Smooth muscle cell (in vitro differentiated cells): Measurements from ENCODE around the gene ZNF692. TPM values are rescaled to one million over a fixed set of nuclear protein-coding genes. Genes with fewer than 3 reads are reported as not detected.

Experiments used
- DNase-seq: peaks from one replicate; lab custom pipeline; 2025; ENCODE audit not compliant: unreplicated experiment; lab: John Stamatoyannopoulos, UW
- H2AFZ ChIP-seq: fragments of 200-600 bp; sonication (generic); 2 replicates; pipeline ENCODE4 v1.6.0; 2016; ENCODE audit warnings: antibody characterized with exemption, low read depth, mild to moderate bottlenecking
- H3F3A ChIP-seq: fragments of 200-600 bp; sonication (generic); 2 replicates; pipeline ENCODE4 v1.6.0; 2017; ENCODE audit warnings: antibody characterized with exemption, low read depth
- H3K27ac ChIP-seq: fragments of 200-600 bp; sonication (generic); 2 replicates; pipeline ENCODE4 v1.5.1; 2016; ENCODE audit warnings: low read depth, mild to moderate bottlenecking
- H3K27me3 ChIP-seq: fragments of 200-600 bp; sonication (generic); 2 replicates; pipeline ENCODE4 v1.6.1; 2016; ENCODE audit warnings: low read depth, mild to moderate bottlenecking
- H3K36me3 ChIP-seq: fragments of 200-600 bp; sonication (generic); 2 replicates; pipeline ENCODE4 v1.5.1; 2016; ENCODE audit warnings: low read depth
- H3K4me1 ChIP-seq: fragments of 200-600 bp; sonication (generic); 2 replicates; pipeline ENCODE4 v1.5.1; 2016; ENCODE audit warnings: low read depth
- H3K4me2 ChIP-seq: fragments of 200-600 bp; sonication (generic); 2 replicates; pipeline ENCODE4 v1.6.0; 2016; ENCODE audit warnings: mild to moderate bottlenecking
- H3K4me3 ChIP-seq: fragments of 200-600 bp; sonication (generic); 2 replicates; pipeline ENCODE4 v1.5.1; 2016; ENCODE audit warnings: mild to moderate bottlenecking
- H3K79me2 ChIP-seq: fragments of 200-600 bp; sonication (generic); 2 replicates; pipeline ENCODE4 v1.6.0; 2016; ENCODE audit warnings: low read depth, mild to moderate bottlenecking
- H3K9ac ChIP-seq: fragments of 200-600 bp; sonication (generic); 2 replicates; pipeline ENCODE4 v1.6.0; 2016; ENCODE audit warnings: low read depth
- H3K9me3 ChIP-seq: fragments of 200-600 bp; sonication (generic); replicated peaks from 2 replicates; pipeline ENCODE4 v1.5.1; 2016; ENCODE audit warnings: low read depth
- H4K20me1 ChIP-seq: fragments of 200-600 bp; sonication (generic); 2 replicates; pipeline ENCODE4 v1.6.0; 2016; ENCODE audit warnings: low read depth
- CTCF ChIP-seq: fragments of 200-600 bp; sonication (generic); IDR thresholded peaks from 2 replicates; pipeline ENCODE4 v1.5.1; 2017; ENCODE audit warnings: borderline replicate concordance, mild to moderate bottlenecking, antibody characterized with exemption; ENCODE audit not compliant: insufficient read depth, poor library complexity, severe bottlenecking
- WGBS: methylation state at CpG from one replicate; pipeline ENCODE4 v1.1.7; 2016; ENCODE audit warnings: low lambda C conversion rate; 5-methylcytosine and 5-hydroxymethylcytosine counted together
- polyA plus RNA-seq: library from polyadenylated mRNA; unstranded; fragments of >200 nt; fragmentation: Nextera tagmentation; extraction: Ambion mirVana; gene quantifications from 2 replicates; pipeline ENCODE4 v1.2.1, GENCODE V29; 2016
- total RNA-seq: library from RNA; depleted of rRNA; stranded (reverse); fragments of >200 nt; gene quantifications from 2 replicates; pipeline ENCODE4 v1.2.3, GENCODE V29; 2014

The ZNF692 gene
- total and polyA plus RNA-seq, 2 experiments from 2014 or later, result 24.8 to 25.9 TPM

- no peaks in the 10 kb centered on the region for H3K27me3 ChIP-seq
- H3F3A ChIP-seq, result peaks cover 8% of the 10 kb centered on the region
- peak overlapping the region; percentile 41 for H3K9ac ChIP-seq
- peak overlapping the region; percentile 96 for H3K4me2 ChIP-seq
- H3K4me3 ChIP-seq, result peak overlapping the region; percentile 74
- WGBS, result 1% methylated on average over 42 of the region's 45 CpGs
- H3K9me3 ChIP-seq, result no peaks in the 10 kb centered on the region
- peak overlapping the region; percentile 63 for H3K27ac ChIP-seq
- no peaks in the 10 kb centered on the region for H4K20me1 ChIP-seq
- peak; percentile 68 for DNase-seq
- H2AFZ ChIP-seq, result peak overlapping the region; percentile 93
- H3K36me3 ChIP-seq, result no peaks in the 10 kb centered on the region
- no peaks in the 10 kb centered on the region for H3K79me2 ChIP-seq
- peaks cover 14% of the 10 kb centered on the region for H3K4me1 ChIP-seq
- peak; percentile 31 for TF ChIP-seq CTCF
Observed at GRCh38 chr1:248858096-248858890, 592 bp downstream of the ZNF692 start.

- no peaks in the 10 kb centered on the region for H3K79me2 ChIP-seq
- DNase-seq, result no peak
- no peak overlapping the region for H2AFZ ChIP-seq
- no peak overlapping the region for H3K9ac ChIP-seq
- peaks cover 13% of the 10 kb centered on the region for H3K4me1 ChIP-seq
- no peak overlapping the region for H3K27ac ChIP-seq
- no peaks in the 10 kb centered on the region for H3K27me3 ChIP-seq
- peak overlapping the region; percentile 96 for H3K4me2 ChIP-seq
- H3F3A ChIP-seq, result peaks cover 8% of the 10 kb centered on the region
- H3K36me3 ChIP-seq, result no peaks in the 10 kb centered on the region
- WGBS, result 17% methylated on average over 4 of the region's 4 CpGs
- H4K20me1 ChIP-seq, result no peaks in the 10 kb centered on the region
- no peak for TF ChIP-seq CTCF
- H3K9me3 ChIP-seq, result no peaks in the 10 kb centered on the region
- peak overlapping the region; percentile 74 for H3K4me3 ChIP-seq
Observed at GRCh38 chr1:248857749-248858095, 1.2 kb downstream of the ZNF692 start.

- no peak for DNase-seq
- no peak overlapping the region for H3K9ac ChIP-seq
- no peaks in the 10 kb centered on the region for H3K79me2 ChIP-seq
- no peak for TF ChIP-seq CTCF
- peaks cover 13% of the 10 kb centered on the region for H3K4me1 ChIP-seq
- no peak overlapping the region for H3K27ac ChIP-seq
- H4K20me1 ChIP-seq, result no peaks in the 10 kb centered on the region
- H3K4me2 ChIP-seq, result peak overlapping the region; percentile 96
- no peaks in the 10 kb centered on the region for H3K9me3 ChIP-seq
- peaks cover 8% of the 10 kb centered on the region for H3F3A ChIP-seq
- H3K27me3 ChIP-seq, result no peaks in the 10 kb centered on the region
- no peak overlapping the region for H2AFZ ChIP-seq
- WGBS, result 92% methylated on average over 7 of the region's 7 CpGs
- H3K4me3 ChIP-seq, result peak overlapping the region; percentile 74
- no peaks in the 10 kb centered on the region for H3K36me3 ChIP-seq
Observed at GRCh38 chr1:248857201-248857600, 1.7 kb downstream of the ZNF692 start.

- DNase-seq, result no peak
- no peak overlapping the region for H3K4me2 ChIP-seq
- WGBS, result 100% methylated on average over 1 of the region's 1 CpG
- H3K27ac ChIP-seq, result no peak overlapping the region
- no peak overlapping the region for H3K9ac ChIP-seq
- peaks cover 8% of the 10 kb centered on the region for H3F3A ChIP-seq
- H3K4me3 ChIP-seq, result no peak overlapping the region
- no peak overlapping the region for H2AFZ ChIP-seq
- H3K36me3 ChIP-seq, result no peaks in the 10 kb centered on the region
- TF ChIP-seq CTCF, result no peak
- H3K9me3 ChIP-seq, result no peaks in the 10 kb centered on the region
- H4K20me1 ChIP-seq, result peaks cover 5% of the 10 kb centered on the region
- no peaks in the 10 kb centered on the region for H3K79me2 ChIP-seq
- no peaks in the 10 kb centered on the region for H3K27me3 ChIP-seq
- peaks cover 13% of the 10 kb centered on the region for H3K4me1 ChIP-seq
Observed at GRCh38 chr1:248856176-248856575, 2.7 kb downstream of the ZNF692 start.
